ENCODE data around the gene IPO11. TPM values are rescaled to one million over a fixed set of nuclear protein-coding genes. Genes with fewer than 3 reads are reported as not detected.

The IPO11 gene
- total and polyA plus RNA-seq, 5 donors from 2014 or later: 3.7 to 23.3 (median 6.8) TPM

DNA sequence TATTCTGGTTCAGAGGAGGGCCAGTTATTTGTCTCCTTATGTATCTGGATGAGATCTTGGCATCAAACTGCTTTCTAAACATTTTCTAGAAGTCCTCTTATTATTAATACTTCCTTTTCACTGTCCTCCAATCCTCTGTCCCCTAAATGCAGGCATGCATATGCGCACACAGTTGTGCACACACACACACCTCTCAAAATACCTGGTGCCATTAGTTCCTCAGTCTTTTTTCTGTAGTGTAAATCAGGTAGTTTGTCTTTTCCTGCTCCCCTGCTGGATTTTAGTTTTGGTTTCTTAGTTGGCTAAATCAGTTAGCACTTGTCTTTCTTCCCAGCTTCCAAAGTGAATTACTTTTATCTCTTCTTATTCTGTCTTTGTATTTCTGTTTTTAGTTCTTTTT lies 110.2 kb downstream of the IPO11 start:
- H3K9me3 Mint-ChIP-seq: peaks cover 0 to 1% (median 0%) of the 10 kb centered on the region in 7 donors
- no peak overlapping the region for H3K27ac Mint-ChIP-seq

DNA sequence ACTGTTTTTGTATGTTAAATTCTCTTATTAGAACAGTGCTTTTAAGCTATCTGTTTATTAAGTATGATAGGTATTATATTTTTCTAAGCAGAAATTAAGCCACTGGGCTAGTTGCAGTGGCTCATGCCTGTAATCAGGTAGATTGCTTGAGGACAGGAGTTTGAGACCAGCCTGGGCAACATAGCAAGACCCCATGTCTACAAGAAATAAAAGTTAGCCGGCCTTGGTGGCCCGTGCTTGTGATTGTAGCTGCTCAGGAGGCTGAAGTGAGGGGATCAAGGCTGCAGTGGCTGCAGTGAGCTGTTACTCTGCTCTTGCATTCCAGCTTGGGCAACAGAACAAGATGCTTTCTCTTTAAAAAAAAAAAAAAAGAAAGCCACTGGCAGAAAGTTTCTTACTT lies 121.0 kb downstream of the IPO11 start:
- no peak overlapping the region for H3K27ac ChIP-seq (ENCODE audit: insufficient read depth, low read length, poor library complexity, severe bottlenecking)
- no peak overlapping the region for H3K27ac Mint-ChIP-seq
- DNase-seq (no peak), ATAC-seq (ENCODE audit: low read depth in 2 of 2) (no peak)
- peaks cover 0 to 4% (median 1%) of the 10 kb centered on the region in 4 donors for H3K4me1 Mint-ChIP-seq
- no peak overlapping the region for H3K4me3 Mint-ChIP-seq
- H3K27me3 ChIP-seq (ENCODE audit: control insufficient read depth, insufficient read depth, low read length): no peaks in the 10 kb centered on the region
- H3K9me3 ChIP-seq (ENCODE audit: control insufficient read depth in 2 of 2, low read length in 2 of 2): no peaks in the 10 kb centered on the region
- H3K36me3 Mint-ChIP-seq: peaks cover 33% of the 10 kb centered on the region
- no peaks in the 10 kb centered on the region for H3K9me3 Mint-ChIP-seq
- H3K4me1 ChIP-seq (ENCODE audit: control insufficient read depth, insufficient read depth, low read length, poor library complexity, severe bottlenecking): no peaks in the 10 kb centered on the region
- no peaks in the 10 kb centered on the region for H3K27me3 Mint-ChIP-seq
- H3K36me3 ChIP-seq (ENCODE audit: control insufficient read depth, insufficient read depth, low read length): peaks cover 20% of the 10 kb centered on the region
- H3K4me3 ChIP-seq (ENCODE audit: low read depth, low read length): no peak overlapping the region

More for the DNA sequence above, 110.2 kb downstream of the IPO11 start:
- H3K36me3 Mint-ChIP-seq: peaks cover 34% of the 10 kb centered on the region
- Histone ChIP-seq H3K27me3 (ENCODE audit: control insufficient read depth, insufficient read depth, low read length) (no peaks in the 10 kb centered on the region), H3K9me3 (ENCODE audit: control insufficient read depth in 2 of 2, low read length in 2 of 2) (no peaks in the 10 kb centered on the region), H3K36me3 (ENCODE audit: control insufficient read depth, insufficient read depth, low read length) (peaks cover 15% of the 10 kb centered on the region), H3K4me1 (ENCODE audit: control insufficient read depth, insufficient read depth, low read length, poor library complexity, severe bottlenecking) (no peaks in the 10 kb centered on the region), H3K4me3 (ENCODE audit: low read depth, low read length) (no peak overlapping the region), H3K27ac (ENCODE audit: insufficient read depth, low read length, poor library complexity, severe bottlenecking) (no peak overlapping the region)
- H3K4me3 Mint-ChIP-seq: no peak overlapping the region
- DNase-seq (no peak), ATAC-seq (ENCODE audit: low read depth in 2 of 2) (no peak)
- H3K27me3 Mint-ChIP-seq: no peaks in the 10 kb centered on the region
- peaks cover 0 to 19% (median 3%) of the 10 kb centered on the region in 4 donors for H3K4me1 Mint-ChIP-seq

DNA sequence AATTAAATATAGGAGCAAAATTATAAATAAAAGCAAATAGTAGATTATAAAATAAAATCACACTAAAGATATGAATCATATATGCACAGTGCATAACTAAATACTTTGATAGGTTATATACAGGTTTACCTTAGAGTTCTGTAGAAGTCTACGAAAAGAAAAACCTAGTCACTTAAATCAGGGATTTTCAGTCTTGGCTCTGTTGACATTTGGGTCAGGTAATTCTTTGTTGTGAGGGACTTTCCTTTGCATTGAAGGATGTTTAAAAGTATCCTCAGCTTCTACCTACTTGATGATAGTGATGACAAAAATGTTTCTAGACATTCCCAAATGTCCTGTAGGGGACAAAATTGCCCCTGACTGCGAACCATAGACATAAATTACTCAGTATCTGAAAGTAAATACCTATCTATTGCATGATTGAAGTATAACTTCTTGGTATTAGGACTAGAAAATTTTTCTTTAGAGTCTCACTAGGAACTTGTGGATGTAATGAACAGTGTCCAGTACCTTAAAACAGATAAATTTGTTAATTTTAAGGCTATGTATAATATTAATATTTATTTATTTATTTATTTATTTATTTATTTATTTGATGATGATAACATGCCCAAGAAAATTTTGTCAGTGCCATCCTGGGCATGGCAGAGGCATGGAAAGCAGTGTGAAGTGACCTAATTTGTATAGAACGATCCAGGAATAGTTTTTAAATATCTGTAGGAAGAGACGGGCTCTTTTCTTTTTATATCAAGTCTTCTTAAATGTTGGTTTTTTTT lies 122.1 kb downstream of the IPO11 start:
- H3K27me3 Mint-ChIP-seq: no peaks in the 10 kb centered on the region
- H3K9me3 ChIP-seq (ENCODE audit: control insufficient read depth in 2 of 2, low read length in 2 of 2): no peaks in the 10 kb centered on the region
- H3K4me1 Mint-ChIP-seq: peaks cover 0 to 6% (median 1%) of the 10 kb centered on the region in 4 donors
- ATAC-seq (ENCODE audit: low read depth in 2 of 2) (no peak), DNase-seq (no peak)
- peaks cover 20% of the 10 kb centered on the region for H3K36me3 ChIP-seq (ENCODE audit: control insufficient read depth, insufficient read depth, low read length)
- H3K4me3 ChIP-seq (ENCODE audit: low read depth, low read length): no peak overlapping the region
- no peak overlapping the region for H3K4me3 Mint-ChIP-seq
- no peaks in the 10 kb centered on the region for H3K27me3 ChIP-seq (ENCODE audit: control insufficient read depth, insufficient read depth, low read length)
- peaks cover 0 to 2% (median 0%) of the 10 kb centered on the region in 7 donors for H3K9me3 Mint-ChIP-seq
- H3K27ac ChIP-seq (ENCODE audit: insufficient read depth, low read length, poor library complexity, severe bottlenecking): no peak overlapping the region
- no peak overlapping the region for H3K27ac Mint-ChIP-seq
- no peaks in the 10 kb centered on the region for H3K4me1 ChIP-seq (ENCODE audit: control insufficient read depth, insufficient read depth, low read length, poor library complexity, severe bottlenecking)
- peaks cover 35% of the 10 kb centered on the region for H3K36me3 Mint-ChIP-seq

DNA sequence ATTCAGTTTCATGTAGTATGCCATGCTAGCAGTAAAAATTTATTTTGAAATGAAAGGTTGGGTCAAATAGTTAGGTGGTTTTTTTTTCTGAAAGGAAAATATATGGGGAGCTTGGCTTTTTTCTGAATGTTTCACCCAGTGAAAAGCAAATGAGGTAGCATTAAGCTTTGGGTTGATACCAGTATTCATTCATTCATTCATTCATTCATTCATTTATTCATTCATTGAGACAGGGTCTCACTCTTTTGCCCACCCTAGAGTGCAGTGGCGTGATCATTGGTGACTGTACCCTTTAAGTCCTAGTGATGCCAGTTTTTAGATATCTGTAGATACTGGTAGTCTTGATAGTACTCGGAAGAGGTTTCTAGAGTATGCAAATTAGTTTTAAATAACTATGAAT lies 123.7 kb downstream of the IPO11 start:
- peaks cover 0 to 6% (median 1%) of the 10 kb centered on the region in 4 donors for H3K4me1 Mint-ChIP-seq
- peaks cover 21% of the 10 kb centered on the region for H3K36me3 Mint-ChIP-seq
- Histone ChIP-seq H3K4me3 (ENCODE audit: low read depth, low read length) (no peak overlapping the region), H3K4me1 (ENCODE audit: control insufficient read depth, insufficient read depth, low read length, poor library complexity, severe bottlenecking) (no peaks in the 10 kb centered on the region), H3K36me3 (ENCODE audit: control insufficient read depth, insufficient read depth, low read length) (peaks cover 19% of the 10 kb centered on the region), H3K27ac (ENCODE audit: insufficient read depth, low read length, poor library complexity, severe bottlenecking) (no peak overlapping the region), H3K9me3 (ENCODE audit: control insufficient read depth in 2 of 2, low read length in 2 of 2) (no peaks in the 10 kb centered on the region), H3K27me3 (ENCODE audit: control insufficient read depth, insufficient read depth, low read length) (no peaks in the 10 kb centered on the region)
- DNase-seq (no peak), ATAC-seq (ENCODE audit: low read depth in 2 of 2) (no peak)
- H3K27me3 Mint-ChIP-seq: no peaks in the 10 kb centered on the region
- no peak overlapping the region for H3K4me3 Mint-ChIP-seq
- peak overlapping the region in 1 of 3 donors; percentile 67 for H3K27ac Mint-ChIP-seq
- peaks cover 0 to 2% (median 0%) of the 10 kb centered on the region in 7 donors for H3K9me3 Mint-ChIP-seq

DNA sequence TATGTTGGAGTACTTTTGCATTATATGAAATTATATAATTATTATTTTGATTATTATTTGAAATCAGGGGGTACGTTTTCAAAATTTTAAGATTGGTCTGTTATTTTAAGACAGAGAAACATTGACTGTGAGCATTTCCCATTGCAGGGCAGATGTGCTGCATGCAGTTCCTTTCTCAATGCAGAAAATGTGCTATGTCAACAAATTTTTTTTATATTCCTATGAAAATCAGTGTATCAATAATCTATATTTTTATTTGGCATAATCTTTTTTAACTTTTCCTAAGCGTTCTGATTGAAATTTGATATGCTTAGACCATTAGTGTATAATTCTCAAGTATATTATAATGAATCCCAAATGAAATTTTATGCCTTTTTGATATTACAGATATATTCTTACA lies 124.2 kb downstream of the IPO11 start:
- H3K4me1 Mint-ChIP-seq: peaks cover 0 to 6% (median 1%) of the 10 kb centered on the region in 4 donors
- Histone ChIP-seq H3K4me1 (ENCODE audit: control insufficient read depth, insufficient read depth, low read length, poor library complexity, severe bottlenecking) (no peaks in the 10 kb centered on the region), H3K27ac (ENCODE audit: insufficient read depth, low read length, poor library complexity, severe bottlenecking) (no peak overlapping the region), H3K4me3 (ENCODE audit: low read depth, low read length) (no peak overlapping the region), H3K36me3 (ENCODE audit: control insufficient read depth, insufficient read depth, low read length) (peaks cover 14% of the 10 kb centered on the region), H3K9me3 (ENCODE audit: control insufficient read depth in 2 of 2, low read length in 2 of 2) (no peaks in the 10 kb centered on the region), H3K27me3 (ENCODE audit: control insufficient read depth, insufficient read depth, low read length) (no peaks in the 10 kb centered on the region)
- peaks cover 16% of the 10 kb centered on the region for H3K36me3 Mint-ChIP-seq
- H3K4me3 Mint-ChIP-seq: no peak overlapping the region
- H3K27me3 Mint-ChIP-seq: no peaks in the 10 kb centered on the region
- no peak overlapping the region for H3K27ac Mint-ChIP-seq
- ATAC-seq (ENCODE audit: low read depth in 2 of 2) (no peak), DNase-seq (no peak)
- peaks cover 0 to 2% (median 0%) of the 10 kb centered on the region in 7 donors for H3K9me3 Mint-ChIP-seq

DNA sequence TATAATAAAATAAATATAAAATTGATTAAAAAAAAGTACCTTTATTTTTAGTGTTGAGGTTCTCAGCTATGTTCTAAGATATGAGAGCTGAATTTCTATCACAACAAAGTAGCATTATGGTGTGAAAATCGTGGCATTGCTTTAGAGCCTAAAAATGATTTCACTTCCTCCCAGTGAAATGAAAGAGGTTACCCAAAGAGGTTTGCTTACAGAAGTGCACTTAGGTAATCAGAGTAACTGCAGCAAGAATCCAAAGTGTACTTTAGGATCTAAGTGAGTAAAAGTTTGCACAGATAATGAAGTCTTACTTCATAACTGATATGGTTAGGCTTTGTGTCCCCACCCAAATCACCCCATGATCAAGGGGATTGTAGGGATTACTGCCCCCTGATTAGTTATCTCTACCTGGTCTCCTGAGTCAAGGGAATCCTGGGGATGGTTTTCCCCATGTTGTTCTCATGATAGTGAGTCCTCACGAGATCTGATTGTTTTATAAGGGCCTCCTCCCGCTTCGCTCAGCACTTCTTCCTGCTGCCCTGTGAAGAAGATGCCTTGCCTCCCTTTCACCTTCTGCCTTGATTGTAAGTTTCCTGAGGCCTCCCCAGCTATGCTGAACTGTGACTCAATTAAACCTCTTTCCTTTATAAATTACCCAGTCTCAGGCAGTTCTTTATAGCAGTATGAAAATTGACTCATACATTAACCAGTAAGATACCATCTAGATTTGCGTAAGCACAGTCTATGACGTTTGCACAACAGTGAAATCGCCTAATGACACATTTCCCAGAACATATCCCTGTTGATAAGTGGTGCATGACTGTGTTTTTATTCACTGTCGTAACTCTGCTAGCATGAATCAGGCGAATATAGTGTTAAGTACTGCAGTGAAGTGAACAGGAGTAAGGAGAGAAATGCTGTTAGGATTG lies 125.7 kb downstream of the IPO11 start:
- Mint-ChIP-seq H3K4me1 (peaks cover 0 to 6% (median 1%) of the 10 kb centered on the region in 4 donors), H3K4me3 (no peak overlapping the region), H3K36me3 (peaks cover 11% of the 10 kb centered on the region), H3K27ac (no peak overlapping the region), H3K9me3 (peaks cover 0 to 2% (median 0%) of the 10 kb centered on the region in 7 donors), H3K27me3 (no peaks in the 10 kb centered on the region)
- H3K27ac ChIP-seq (ENCODE audit: insufficient read depth, low read length, poor library complexity, severe bottlenecking): no peak overlapping the region
- ATAC-seq (ENCODE audit: low read depth in 2 of 2): no peak
- no peaks in the 10 kb centered on the region for H3K27me3 ChIP-seq (ENCODE audit: control insufficient read depth, insufficient read depth, low read length)
- H3K36me3 ChIP-seq (ENCODE audit: control insufficient read depth, insufficient read depth, low read length): peaks cover 12% of the 10 kb centered on the region
- no peak overlapping the region for H3K4me3 ChIP-seq (ENCODE audit: low read depth, low read length)
- H3K9me3 ChIP-seq (ENCODE audit: control insufficient read depth in 2 of 2, low read length in 2 of 2): no peaks in the 10 kb centered on the region
- no peak for DNase-seq
- H3K4me1 ChIP-seq (ENCODE audit: control insufficient read depth, insufficient read depth, low read length, poor library complexity, severe bottlenecking): no peaks in the 10 kb centered on the region

DNA sequence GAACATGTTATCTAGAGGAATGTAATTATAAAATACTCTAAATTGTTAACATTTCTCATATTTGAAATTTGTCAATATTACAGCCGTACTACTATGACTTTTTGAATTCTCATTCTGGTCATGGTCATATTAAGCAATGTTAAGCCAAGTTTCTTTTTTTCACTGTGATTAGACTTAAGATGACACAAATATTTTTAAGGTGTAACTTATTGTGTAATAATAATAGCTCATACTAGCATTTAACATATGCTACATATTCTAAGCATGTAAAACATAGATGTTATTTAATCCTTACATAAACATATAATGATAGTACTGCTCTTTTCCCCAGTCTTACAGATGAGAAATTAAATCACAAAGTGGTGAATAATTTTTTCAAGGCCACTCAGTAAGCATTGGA lies 130.2 kb downstream of the IPO11 start:
- Mint-ChIP-seq H3K36me3 (peaks cover 38% of the 10 kb centered on the region), H3K4me1 (peaks cover 0 to 11% (median 0%) of the 10 kb centered on the region in 4 donors), H3K4me3 (no peak overlapping the region), H3K9me3 (peaks cover 0 to 12% (median 0%) of the 10 kb centered on the region in 7 donors), H3K27me3 (no peaks in the 10 kb centered on the region), H3K27ac (no peak overlapping the region)
- no peaks in the 10 kb centered on the region for H3K27me3 ChIP-seq (ENCODE audit: control insufficient read depth, insufficient read depth, low read length)
- H3K36me3 ChIP-seq (ENCODE audit: control insufficient read depth, insufficient read depth, low read length): peaks cover 8% of the 10 kb centered on the region
- no peak overlapping the region for H3K27ac ChIP-seq (ENCODE audit: insufficient read depth, low read length, poor library complexity, severe bottlenecking)
- H3K9me3 ChIP-seq (ENCODE audit: control insufficient read depth in 2 of 2, low read length in 2 of 2): no peaks in the 10 kb centered on the region
- ATAC-seq (ENCODE audit: low read depth in 2 of 2) (no peak), DNase-seq (no peak)
- no peak overlapping the region for H3K4me3 ChIP-seq (ENCODE audit: low read depth, low read length)
- no peaks in the 10 kb centered on the region for H3K4me1 ChIP-seq (ENCODE audit: control insufficient read depth, insufficient read depth, low read length, poor library complexity, severe bottlenecking)

Data from CD4-positive, CD25-positive, alpha-beta regulatory T cell (primary cell).